Right atrium auricular region (tissue), 2 donors: ENCODE data around the gene PSMB9. TPM values are rescaled to one million over a fixed set of nuclear protein-coding genes. Genes with fewer than 3 reads are reported as not detected.
"Not testable (repeated sequence)": the region's sequence is repeated elsewhere in the genome, so short reads cannot be mapped to it uniquely, and the experiment has no call there.

Experiments
- DNase-seq: peaks from one replicate; pipeline ENCODE4 v3.0.0-alpha.2; 2019; ENCODE audit warnings: low spot score
- H3K27ac ChIP-seq, 2 donors: fragments of 200-600 bp; sonication (generic); 1 replicate in 1 of 2; 2 replicates in 1 of 2; pipeline ENCODE4 v1.5.1; 2016 to 2019
- H3K27me3 ChIP-seq, 2 donors: fragments of 200-600 bp; sonication (generic); one replicate each; pipeline versions ENCODE4 v1.5.1 to v1.6.0; 2017 to 2019
- H3K36me3 ChIP-seq: fragments of 200-600 bp; sonication (generic); one replicate; pipeline ENCODE4 v1.5.1; 2016
- H3K4me1 ChIP-seq, 2 donors: fragments of 200-600 bp; sonication (generic); one replicate each; pipeline versions ENCODE4 v1.5.1 to v1.6.0; 2017 to 2019
- H3K4me3 ChIP-seq, 2 donors: fragments of 200-600 bp; sonication (generic); 1 replicate in 1 of 2; 2 replicates in 1 of 2; pipeline ENCODE4 v1.5.1; 2017 to 2019; ENCODE audit warnings: mild to moderate bottlenecking in 1 of 2, moderate library complexity in 1 of 2
- H3K9me3 ChIP-seq, 2 donors: fragments of 200-600 bp; sonication (generic); one replicate each; pipeline ENCODE4 v1.5.1; 2019
- CTCF ChIP-seq, 2 donors: fragments of 200-600 bp; sonication (generic); IDR thresholded peaks; one replicate each; pipeline ENCODE4 v1.5.1; 2019; ENCODE audit warnings: antibody characterized with exemption in 2 of 2
- total RNA-seq, 2 donors: library from RNA; depleted of rRNA; stranded (reverse); fragments of >200 nt; gene quantifications; one replicate each; pipeline ENCODE4 v1.1.0, GENCODE V29; 2016

PSMB9 gene
- total RNA-seq, result 10 to 100 TPM; 10.9 to 17.6 TPM

GRCh38 chr6:32853541-32854375 is at the start of gene PSMB9, which contains the start of gene TAP1:
PSMB9 (plus strand) TSS chr6:32854192; CDS start chr6:32854230, 38 bp downstream.
TAP1 (minus strand) TSS chr6:32853704; CDS start chr6:32853636, 68 bp downstream.
- H3K36me3 ChIP-seq, result peaks cover 35% of the 10 kb centered on the region
- DNase-seq, result peak; percentile 94
- TF ChIP-seq CTCF (IDR thresholded peaks at IDR 0.05), result peak; percentile 76 to 91
- H3K9me3 ChIP-seq, result no peaks in the 10 kb centered on the region
- no peaks in the 10 kb centered on the region for H3K27me3 ChIP-seq
- H3K4me1 ChIP-seq, result peaks cover 0 to 32% of the 10 kb centered on the region in 2 donors
- H3K4me3 ChIP-seq, result peak within 1 kb of the TSS; percentile 58 to 97
- H3K27ac ChIP-seq, result peak within 1 kb of the TSS; percentile 93 to 99

GRCh38 chr6:32805404-32805803 is 48.6 kb upstream of the PSMB9 start:
- not testable (repeated sequence) for H3K4me1 ChIP-seq, H3K27me3 ChIP-seq, H3K36me3 ChIP-seq, H3K27ac ChIP-seq, DNase-seq, H3K9me3 ChIP-seq, H3K4me3 ChIP-seq

GRCh38 chr6:32807020-32807580 is 46.9 kb upstream of the PSMB9 start:
- Histone ChIP-seq H3K36me3 (no peaks in the 10 kb centered on the region), H3K4me1 (no peaks in the 10 kb centered on the region), H3K9me3 (no peaks in the 10 kb centered on the region), H3K27me3 (no peaks in the 10 kb centered on the region), H3K27ac (no peak overlapping the region), H3K4me3 (no peak overlapping the region)
- no peak for TF ChIP-seq CTCF (IDR thresholded peaks at IDR 0.05)
- DNase-seq, result no peak

GRCh38 chr6:32809171-32809570 is 44.8 kb upstream of the PSMB9 start:
- Histone ChIP-seq H3K4me1 (no peaks in the 10 kb centered on the region), H3K36me3 (no peaks in the 10 kb centered on the region), H3K27me3 (no peaks in the 10 kb centered on the region), H3K9me3 (no peaks in the 10 kb centered on the region), H3K27ac (no peak overlapping the region), H3K4me3 (no peak overlapping the region)
- DNase-seq, result no peak
- no peak for TF ChIP-seq CTCF (IDR thresholded peaks at IDR 0.05)

GRCh38 chr6:32814145-32814544 is 39.8 kb upstream of the PSMB9 start:
- Histone ChIP-seq H3K4me3 (no peak overlapping the region), H3K9me3 (no peaks in the 10 kb centered on the region), H3K27ac (no peak overlapping the region), H3K27me3 (no peaks in the 10 kb centered on the region), H3K36me3 (no peaks in the 10 kb centered on the region), H3K4me1 (no peaks in the 10 kb centered on the region)
- no peak for DNase-seq
- no peak for TF ChIP-seq CTCF (IDR thresholded peaks at IDR 0.05)

GRCh38 chr6:32815115-32815514 is 38.9 kb upstream of the PSMB9 start:
- Histone ChIP-seq H3K27me3 (no peaks in the 10 kb centered on the region), H3K27ac (no peak overlapping the region), H3K4me1 (no peaks in the 10 kb centered on the region), H3K36me3 (no peaks in the 10 kb centered on the region), H3K4me3 (no peak overlapping the region), H3K9me3 (no peaks in the 10 kb centered on the region)
- no peak for TF ChIP-seq CTCF (IDR thresholded peaks at IDR 0.05)
- DNase-seq, result no peak
